Measurements from ENCODE around the gene EDAR. TPM values are rescaled to one million over a fixed set of nuclear protein-coding genes. Genes with fewer than 3 reads are reported as not detected.

Gene EDAR
- total RNA-seq, 6 experiments from 2014 or later: not detected

- Mint-ChIP-seq H3K36me3 (ENCODE audit: low read depth) (no peaks in the 10 kb centered on the region), H3K27me3 (ENCODE audit: insufficient read depth) (peaks cover 49% of the 10 kb centered on the region), H3K4me3 (peak overlapping the region; percentile 37), H3K27ac (no peak overlapping the region; the same call in 1 of the 2 replicates), H3K9me3 (no peaks in the 10 kb centered on the region), H3K4me1 (ENCODE audit: low read depth) (peaks cover 15% of the 10 kb centered on the region)
- peak; percentile 71 for DNase-seq
- no peak for TF ChIP-seq CTCF (IDR thresholded peaks at IDR 0.05)
These were observed 17.1 kb downstream of the EDAR start for GRCh38 chr2:108971661-108972566.

GRCh38 chr2:108970369-108970768, 18.7 kb downstream of the EDAR start:
- Mint-ChIP-seq H3K36me3 (ENCODE audit: low read depth) (no peaks in the 10 kb centered on the region), H3K27me3 (ENCODE audit: insufficient read depth) (peaks cover 58% of the 10 kb centered on the region), H3K4me3 (no peak overlapping the region), H3K4me1 (ENCODE audit: low read depth) (peaks cover 15% of the 10 kb centered on the region), H3K27ac (no peak overlapping the region), H3K9me3 (no peaks in the 10 kb centered on the region)
- no peak for DNase-seq
- TF ChIP-seq CTCF (IDR thresholded peaks at IDR 0.05): no peak

DNA sequence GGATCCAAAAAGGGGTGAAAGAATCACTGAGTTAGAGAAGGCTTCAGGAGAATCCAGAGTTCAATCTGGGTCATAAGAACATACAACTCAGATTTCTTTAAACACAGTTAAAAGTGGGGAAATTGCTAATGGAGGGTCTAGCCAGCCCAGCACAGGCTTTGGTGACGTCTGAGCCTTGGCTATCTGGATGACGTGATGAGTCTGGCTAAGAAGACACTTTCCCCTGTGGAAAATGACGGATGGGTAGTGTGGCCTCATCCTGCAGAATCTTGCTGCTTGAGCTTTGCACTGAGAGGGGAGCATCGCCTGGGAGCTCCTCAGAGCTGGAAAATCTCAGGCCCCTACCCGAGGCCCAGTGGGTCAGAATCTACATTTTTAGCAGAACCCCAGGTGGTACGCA, 19.2 kb downstream of the EDAR start:
- Mint-ChIP-seq H3K36me3 (ENCODE audit: low read depth) (no peaks in the 10 kb centered on the region), H3K27ac (no peak overlapping the region), H3K9me3 (no peaks in the 10 kb centered on the region), H3K27me3 (ENCODE audit: insufficient read depth) (peaks cover 57% of the 10 kb centered on the region), H3K4me1 (ENCODE audit: low read depth) (peaks cover 15% of the 10 kb centered on the region), H3K4me3 (no peak overlapping the region)
- no peak for TF ChIP-seq CTCF (IDR thresholded peaks at IDR 0.05)
- no peak for DNase-seq

- no peak overlapping the region for H3K4me3 Mint-ChIP-seq
- no peaks in the 10 kb centered on the region for H3K9me3 Mint-ChIP-seq
- peaks cover 50% of the 10 kb centered on the region for H3K27me3 Mint-ChIP-seq (ENCODE audit: insufficient read depth)
- no peak for TF ChIP-seq CTCF (IDR thresholded peaks at IDR 0.05)
- no peaks in the 10 kb centered on the region for H3K36me3 Mint-ChIP-seq (ENCODE audit: low read depth)
- H3K27ac Mint-ChIP-seq: no peak overlapping the region
- peaks cover 15% of the 10 kb centered on the region for H3K4me1 Mint-ChIP-seq (ENCODE audit: low read depth)
- no peak for DNase-seq
These were observed 20.4 kb downstream of the EDAR start for GRCh38 chr2:108968619-108969018.

GRCh38 chr2:108967757-108968156, 21.3 kb downstream of the EDAR start:
- Mint-ChIP-seq H3K27me3 (ENCODE audit: insufficient read depth) (peaks cover 47% of the 10 kb centered on the region), H3K27ac (no peak overlapping the region), H3K4me3 (no peak overlapping the region), H3K4me1 (ENCODE audit: low read depth) (peaks cover 15% of the 10 kb centered on the region), H3K9me3 (no peaks in the 10 kb centered on the region), H3K36me3 (ENCODE audit: low read depth) (no peaks in the 10 kb centered on the region)
- no peak for TF ChIP-seq CTCF (IDR thresholded peaks at IDR 0.05)
- no peak for DNase-seq
